Liver (tissue), 9 donors: ENCODE data around the gene NCSTN. TPM values are rescaled to one million over a fixed set of nuclear protein-coding genes. Genes with fewer than 3 reads are reported as not detected.

Experiments
- DNase-seq: peaks from one replicate; pipeline ENCODE4 v3.0.0-alpha.2; 2017; ENCODE audit warnings: low spot score
- H3K27ac ChIP-seq, 2 donors: one replicate each; pipeline ENCODE4 v1.7.0; 2013; ENCODE audit warnings: inconsistent platforms in 2 of 2, low read length in 2 of 2, control low read depth in 1 of 2, low read depth in 1 of 2, mild to moderate bottlenecking in 1 of 2
- H3K27me3 ChIP-seq, 4 donors: one replicate each; pipeline versions ENCODE4 v1.6.1 to v1.7.0; 2013; ENCODE audit warnings: low read length in 3 of 4, inconsistent platforms in 1 of 4, mild to moderate bottlenecking in 1 of 4, moderate library complexity in 1 of 4; ENCODE audit not compliant: control insufficient read depth in 4 of 4, insufficient read depth in 4 of 4
- H3K36me3 ChIP-seq, 4 donors: one replicate each; pipeline versions ENCODE4 v1.6.1 to v1.7.0; 2013; ENCODE audit warnings: low read length in 3 of 4, mild to moderate bottlenecking in 3 of 4, low read depth in 1 of 4, moderate library complexity in 1 of 4; ENCODE audit not compliant: control insufficient read depth in 4 of 4, insufficient read depth in 3 of 4
- H3K4me1 ChIP-seq, 4 donors: one replicate each; pipeline versions ENCODE4 v1.6.1 to v1.7.0; 2013; ENCODE audit warnings: low read length in 3 of 4, mild to moderate bottlenecking in 3 of 4, moderate library complexity in 1 of 4; ENCODE audit not compliant: control insufficient read depth in 4 of 4, insufficient read depth in 4 of 4
- H3K4me3 ChIP-seq, 3 donors: one replicate each; pipeline versions ENCODE4 v1.6.1 to v1.7.0; 2013; ENCODE audit warnings: low read length in 3 of 3, control low read depth in 1 of 3, low read depth in 1 of 3, mild to moderate bottlenecking in 1 of 3
- H3K9ac ChIP-seq, 2 donors: one replicate each; pipeline ENCODE4 v1.7.0; 2013; ENCODE audit warnings: low read length in 2 of 2, mild to moderate bottlenecking in 2 of 2, moderate library complexity in 2 of 2, control low read depth in 1 of 2, low read depth in 1 of 2
- H3K9me3 ChIP-seq, 4 donors: one replicate each; pipeline versions ENCODE4 v1.6.1 to v1.7.0; 2013; ENCODE audit warnings: low read length in 3 of 4; ENCODE audit not compliant: control insufficient read depth in 4 of 4
- ATF3 ChIP-seq: IDR thresholded peaks from 2 replicates; pipeline ENCODE4 v1.6.1; 2016; ENCODE audit warnings: antibody characterized with exemption
- CTCF ChIP-seq: fragments of 150-350 bp; IDR thresholded peaks from 2 replicates; pipeline ENCODE4 v1.5.1; 2017; ENCODE audit warnings: improper control_type of control experiment, low read depth, low read length; ENCODE audit not compliant: missing input control
- EGR1 ChIP-seq, 2 donors: IDR thresholded peaks; 2 replicates each; pipeline ENCODE4 v1.6.1; 2016 to 2018; ENCODE audit warnings: antibody characterized with exemption in 2 of 2, low read depth in 2 of 2
- FOXA1 ChIP-seq: IDR thresholded peaks from 2 replicates; pipeline ENCODE4 v1.6.1; 2016; ENCODE audit warnings: antibody characterized with exemption
- FOXA2 ChIP-seq: IDR thresholded peaks from 2 replicates; pipeline ENCODE4 v1.6.1; 2016; ENCODE audit warnings: antibody characterized with exemption
- GABPA ChIP-seq, 2 donors: IDR thresholded peaks in 1 of 2; conservative IDR thresholded peaks in 1 of 2; 2 replicates each; pipeline ENCODE4 v1.6.1; 2016; ENCODE audit warnings: antibody characterized with exemption in 2 of 2, mild to moderate bottlenecking in 1 of 2, moderate library complexity in 1 of 2
- HNF4A ChIP-seq, 2 donors: conservative IDR thresholded peaks; 2 replicates each; pipeline ENCODE4 v1.6.1; 2016; ENCODE audit warnings: antibody characterized with exemption in 2 of 2, mild to moderate bottlenecking in 2 of 2
- HNF4G ChIP-seq: IDR thresholded peaks from 2 replicates; pipeline ENCODE4 v1.6.1; 2016; ENCODE audit warnings: antibody characterized with exemption
- JUND ChIP-seq, 2 donors: IDR thresholded peaks; 2 replicates each; pipeline ENCODE4 v1.6.1; 2016; ENCODE audit warnings: antibody characterized with exemption in 2 of 2
- MAX ChIP-seq: IDR thresholded peaks from 2 replicates; pipeline ENCODE4 v1.6.1; 2016; ENCODE audit warnings: antibody characterized with exemption
- NR2F2 ChIP-seq: IDR thresholded peaks from 2 replicates; pipeline ENCODE4 v1.6.1; 2016; ENCODE audit warnings: antibody characterized with exemption
- RAD21 ChIP-seq, 2 donors: IDR thresholded peaks; 2 replicates each; pipeline ENCODE4 v1.6.1; 2016; ENCODE audit warnings: antibody characterized with exemption in 2 of 2, mild to moderate bottlenecking in 2 of 2
- REST ChIP-seq: IDR thresholded peaks from 2 replicates; pipeline ENCODE4 v1.6.1; 2016; ENCODE audit warnings: antibody characterized with exemption, mild to moderate bottlenecking
- RXRA ChIP-seq, 2 donors: IDR thresholded peaks; 2 replicates each; pipeline ENCODE4 v1.6.1; 2017 to 2018; ENCODE audit warnings: antibody characterized with exemption in 2 of 2, mild to moderate bottlenecking in 1 of 2
- SP1 ChIP-seq: IDR thresholded peaks from 2 replicates; pipeline ENCODE4 v1.6.1; 2018; ENCODE audit warnings: antibody characterized with exemption, mild to moderate bottlenecking
- TAF1 ChIP-seq: conservative IDR thresholded peaks from 2 replicates; pipeline ENCODE4 v1.6.1; 2016; ENCODE audit warnings: antibody characterized with exemption, mild to moderate bottlenecking
- YY1 ChIP-seq: IDR thresholded peaks from 2 replicates; pipeline ENCODE4 v1.6.1; 2016; ENCODE audit warnings: antibody characterized with exemption, mild to moderate bottlenecking
- ZBTB33 ChIP-seq: IDR thresholded peaks from 2 replicates; pipeline ENCODE4 v1.6.1; 2016; ENCODE audit warnings: antibody characterized with exemption
- WGBS: extraction: QIAGEN DNeasy Blood & Tissue Kit; methylation state at CpG from one replicate; pipeline ENCODE4 v1.1.7; 2013; 5-methylcytosine and 5-hydroxymethylcytosine counted together
- polyA plus RNA-seq, 2 donors: library from polyadenylated mRNA; stranded (reverse) in 1 of 2; unstranded in 1 of 2; fragments of 200-250 nt in 1 of 2; fragments of >200 nt in 1 of 2; fragmentation: Nextera tagmentation in 1 of 2; extraction: Ambion mirVana in 1 of 2; gene quantifications; one replicate each; pipeline versions ENCODE4 v1.2.1 to v1.2.3, GENCODE V29; 2013 to 2015
- total RNA-seq, 2 donors: library from RNA; depleted of rRNA; stranded (reverse); fragments of >200 nt; gene quantifications; one replicate each; pipeline ENCODE4 v1.2.3, GENCODE V29; 2014
- donor health status: healthy.
- donor health status: healthy.
- donor health status: healthy.
- donor health status: healthy.
- donor health status: healthy.

NCSTN gene
- total and polyA plus RNA-seq, 4 donors: 32.2 to 44.6 (median 37.5) TPM

- H3K9me3 ChIP-seq: no peaks in the 10 kb centered on the region
- H3K4me1 ChIP-seq: peaks cover 0 to 14% (median 3%) of the 10 kb centered on the region in 4 donors
- no peak overlapping the region for H3K4me3 ChIP-seq
- no peak for DNase-seq
- no peak overlapping the region for H3K27ac ChIP-seq
- no peak for TF ChIP-seq JUND (IDR thresholded peaks at IDR 0.05)
- no peak for TF ChIP-seq SP1
- TF ChIP-seq REST: no peak
- no peak for TF ChIP-seq HNF4G
- no peak for TF ChIP-seq YY1
- WGBS: 97% methylated on average over 1 of the region's 1 CpG
- H3K27me3 ChIP-seq: no peaks in the 10 kb centered on the region
- no peak overlapping the region for H3K9ac ChIP-seq
- H3K36me3 ChIP-seq: peaks cover 16 to 88% (median 81%) of the 10 kb centered on the region in 4 donors
Observed at GRCh38 chr1:160296036-160296435, 47.1 kb upstream of the NCSTN start.

GRCh38 chr1:160300173-160300572 lies 43.0 kb upstream of the NCSTN start:
- Histone ChIP-seq H3K4me3 (no peak overlapping the region), H3K9ac (no peak overlapping the region), H3K27me3 (no peaks in the 10 kb centered on the region), H3K36me3 (peaks cover 6 to 76% (median 60%) of the 10 kb centered on the region in 4 donors), H3K27ac (no peak overlapping the region), H3K4me1 (no peaks in the 10 kb centered on the region), H3K9me3 (no peaks in the 10 kb centered on the region)
- WGBS: 89% methylated on average over 7 of the region's 7 CpGs
- TF ChIP-seq SP1 (no peak), YY1 (no peak), TAF1 (no peak), RXRA (IDR thresholded peaks at IDR 0.05) (no peak), MAX (no peak), NR2F2 (no peak), CTCF (no peak), REST (no peak), ATF3 (no peak), FOXA1 (no peak), HNF4A (conservative IDR thresholded peaks at IDR 0.05) (no peak), RAD21 (IDR thresholded peaks at IDR 0.05) (no peak), HNF4G (no peak), EGR1 (IDR thresholded peaks at IDR 0.05; ENCODE audit: low read depth in 2 of 2) (no peak), JUND (IDR thresholded peaks at IDR 0.05) (no peak), GABPA (IDR thresholded peaks at IDR 0.05 in 1 of 2, conservative IDR thresholded peaks at IDR 0.05 in 1 of 2) (no peak), FOXA2 (no peak), ZBTB33 (no peak)
- DNase-seq: no peak
